Medulla oblongata (tissue), 1 donor: ENCODE data around the gene HOXA2.

Experiments
- DNase-seq: peaks from one replicate; pipeline ENCODE4 v3.0.0-alpha.2; 2015; ENCODE audit errors: extremely low spot score

Gene HOXA2

GRCh38 chr7:27098578-27099451, 3.7 kb downstream of the HOXA2 start:
- DNase-seq = peak; percentile 83

GRCh38 chr7:27097686-27098577, 4.6 kb downstream of the HOXA2 start:
- DNase-seq = peak; percentile 14

GRCh38 chr7:27096768-27097514, 5.5 kb downstream of the HOXA2 start:
- peak; percentile 65 for DNase-seq

GRCh38 chr7:27095897-27096767, 6.4 kb downstream of the HOXA2 start, which contains the start of gene HOXA1:
TSS of gene HOXA1 (minus strand) at chr7:27096000. CDS start at chr7:27095912, 88 bp downstream.
- DNase-seq = peak; percentile 87

- DNase-seq = peak; percentile 27
Measured at GRCh38 chr7:27095050-27095896, 7.2 kb downstream of the HOXA2 start.

GRCh38 chr7:27094304-27095049, 8.0 kb downstream of the HOXA2 start:
- DNase-seq = no peak

- no peak for DNase-seq
Measured at GRCh38 chr7:27093184-27093895, 9.1 kb downstream of the HOXA2 start.

- DNase-seq = no peak
Measured at GRCh38 chr7:27092819-27093110, 9.7 kb downstream of the HOXA2 start.

- no peak for DNase-seq
Measured at GRCh38 chr7:27091941-27092818, 10.3 kb downstream of the HOXA2 start.

- DNase-seq = no peak
Measured at GRCh38 chr7:27091105-27091504, 11.4 kb downstream of the HOXA2 start.

- DNase-seq = no peak
Measured at GRCh38 chr7:27088002-27088922, 14.2 kb downstream of the HOXA2 start.

- no peak for DNase-seq
Measured at GRCh38 chr7:27083646-27084045, 18.8 kb downstream of the HOXA2 start.

GRCh38 chr7:27082171-27082570, 20.3 kb downstream of the HOXA2 start:
- no peak for DNase-seq

- DNase-seq = no peak
Measured at GRCh38 chr7:27080844-27081436, 21.5 kb downstream of the HOXA2 start.

GRCh38 chr7:27079234-27079975, 23.1 kb downstream of the HOXA2 start:
- no peak for DNase-seq
